Limb (tissue), 2 donors: Measurements from ENCODE around the gene LENG9.

Experiments
- DNase-seq, 2 donors: peaks; one replicate each; pipeline ENCODE4 v3.0.0-alpha.2; 2016; ENCODE audit errors: extremely low spot score in 2 of 2

Gene LENG9

DNA sequence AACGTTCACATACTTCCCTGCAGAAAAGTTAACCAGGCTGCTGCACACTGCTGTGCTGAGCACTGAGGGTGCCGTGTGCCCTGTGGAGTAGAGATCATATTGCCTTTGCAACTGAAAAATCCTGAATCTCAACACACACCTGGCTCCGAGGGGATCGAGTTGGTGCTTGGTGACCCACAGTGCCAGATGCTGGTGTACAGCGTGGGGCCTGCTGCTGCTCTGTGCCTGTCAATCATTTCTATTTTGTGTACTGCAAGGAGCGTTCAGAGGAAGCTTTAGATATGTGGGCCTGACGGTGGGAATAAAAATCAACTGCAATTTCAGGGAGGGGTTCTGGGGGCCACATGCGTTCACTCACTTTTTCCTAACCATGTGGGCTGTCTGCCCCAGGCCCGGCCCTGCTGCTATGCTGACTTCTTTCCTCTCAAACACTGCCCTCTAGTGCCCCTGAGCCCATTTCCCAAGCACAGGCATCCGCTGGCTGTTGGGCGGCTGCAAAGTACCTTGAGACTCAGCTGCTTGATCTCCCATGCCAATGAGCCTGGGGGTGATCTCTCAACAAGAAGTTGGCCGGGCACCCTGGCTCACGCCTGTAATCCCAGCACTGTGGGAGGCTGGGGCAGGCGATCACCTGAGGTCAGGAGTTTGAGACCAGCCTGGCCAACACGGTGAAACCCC, 24.3 kb downstream of the LENG9 start:
- DNase-seq: peak in 1 of 2 donors; percentile 74

DNA sequence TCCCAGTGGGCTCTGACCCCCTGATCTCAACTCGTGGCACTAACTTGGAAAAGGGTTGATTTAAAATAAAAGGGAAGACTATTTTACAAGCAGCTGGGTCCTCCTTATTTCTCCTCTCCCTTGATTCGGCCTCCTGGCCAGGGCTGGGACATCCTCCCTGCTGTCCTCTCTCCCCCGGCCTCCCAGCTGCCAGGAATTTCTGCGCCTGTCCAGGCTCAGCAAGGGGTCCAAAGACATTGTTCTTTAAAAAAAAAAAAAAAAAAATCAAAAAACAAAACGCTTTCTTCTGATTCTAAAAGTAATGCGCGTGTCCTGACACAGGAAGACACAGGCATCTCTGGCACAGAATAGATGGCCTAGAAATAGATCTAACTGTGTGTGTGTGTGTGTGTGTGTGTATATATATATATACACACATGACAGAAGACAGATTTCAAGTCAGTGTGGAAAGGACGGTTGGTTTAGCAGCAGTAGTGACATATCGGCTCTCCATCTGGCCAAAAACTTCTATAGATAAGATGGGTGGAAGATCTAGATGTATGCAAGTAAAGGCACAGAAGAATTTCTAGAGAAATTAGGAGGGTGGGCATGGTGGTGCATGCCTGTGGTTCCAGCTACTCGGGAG, 26.8 kb downstream of the LENG9 start:
- DNase-seq: no peak

DNA sequence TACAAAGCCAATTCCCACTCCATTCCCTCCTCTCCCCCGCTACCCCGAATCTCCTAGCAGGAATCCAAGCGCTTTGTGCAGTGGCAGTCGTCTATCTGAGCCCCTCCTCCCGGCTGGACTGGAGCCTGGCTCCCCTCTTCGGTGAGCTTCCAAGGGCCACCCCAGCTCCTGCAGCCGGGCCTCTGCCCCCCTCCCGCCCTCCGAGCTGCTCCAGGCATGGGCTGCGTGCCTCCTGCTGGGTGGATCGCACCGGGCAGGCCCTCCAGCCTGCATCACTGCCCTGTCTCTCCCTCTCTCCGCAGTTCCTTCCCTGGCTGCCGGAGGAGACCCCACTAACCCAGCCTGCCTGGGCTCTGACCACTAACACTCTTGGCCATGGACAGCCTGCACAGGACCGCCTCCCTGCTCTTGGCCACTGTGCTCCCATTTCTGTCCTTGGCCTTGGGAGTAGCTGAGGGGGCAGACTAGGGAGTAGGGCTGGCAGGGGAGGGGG, 27.5 kb downstream of the LENG9 start:
- no peak for DNase-seq

DNA sequence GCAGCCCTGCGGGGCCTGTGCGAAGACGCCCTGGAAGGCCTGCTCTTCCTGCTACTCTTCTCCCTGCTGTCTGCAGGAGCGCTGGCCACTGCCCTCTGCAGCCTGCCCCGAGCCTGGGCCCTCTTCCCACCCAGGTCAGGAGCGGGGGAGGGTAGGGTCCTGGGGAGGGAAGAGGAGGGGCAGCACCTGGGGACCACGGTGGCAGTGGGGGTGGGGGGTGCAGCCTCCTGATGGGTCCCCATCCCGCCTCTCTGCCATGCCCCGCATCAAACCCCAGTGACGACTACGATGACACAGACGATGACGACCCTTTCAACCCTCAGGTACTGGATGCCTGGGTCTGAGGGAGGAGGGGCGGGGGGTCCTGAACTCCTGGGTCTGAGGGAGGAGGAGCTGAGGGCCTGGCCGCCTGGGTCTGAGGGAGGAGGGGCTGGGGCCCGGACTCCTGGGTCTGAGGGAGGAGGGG, 28.0 kb downstream of the LENG9 start:
- no peak for DNase-seq

DNA sequence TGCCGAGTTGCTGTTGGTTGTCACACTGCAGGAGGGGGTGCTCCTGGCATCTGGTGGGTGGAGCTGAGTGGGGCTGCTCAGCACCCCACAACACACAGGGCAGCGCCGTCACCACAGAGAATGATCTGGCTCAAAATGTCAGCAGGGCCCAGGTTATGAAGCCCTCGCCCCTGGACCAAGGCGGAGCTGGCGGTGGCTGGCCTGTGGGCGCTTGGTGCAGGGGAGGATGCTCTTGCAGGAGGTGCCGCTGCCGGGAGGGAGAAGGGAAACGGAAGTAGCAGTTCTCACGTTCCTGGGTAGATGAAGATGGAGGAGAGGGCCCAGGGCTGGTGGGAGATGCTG, 28.7 kb downstream of the LENG9 start:
- no peak for DNase-seq

DNA sequence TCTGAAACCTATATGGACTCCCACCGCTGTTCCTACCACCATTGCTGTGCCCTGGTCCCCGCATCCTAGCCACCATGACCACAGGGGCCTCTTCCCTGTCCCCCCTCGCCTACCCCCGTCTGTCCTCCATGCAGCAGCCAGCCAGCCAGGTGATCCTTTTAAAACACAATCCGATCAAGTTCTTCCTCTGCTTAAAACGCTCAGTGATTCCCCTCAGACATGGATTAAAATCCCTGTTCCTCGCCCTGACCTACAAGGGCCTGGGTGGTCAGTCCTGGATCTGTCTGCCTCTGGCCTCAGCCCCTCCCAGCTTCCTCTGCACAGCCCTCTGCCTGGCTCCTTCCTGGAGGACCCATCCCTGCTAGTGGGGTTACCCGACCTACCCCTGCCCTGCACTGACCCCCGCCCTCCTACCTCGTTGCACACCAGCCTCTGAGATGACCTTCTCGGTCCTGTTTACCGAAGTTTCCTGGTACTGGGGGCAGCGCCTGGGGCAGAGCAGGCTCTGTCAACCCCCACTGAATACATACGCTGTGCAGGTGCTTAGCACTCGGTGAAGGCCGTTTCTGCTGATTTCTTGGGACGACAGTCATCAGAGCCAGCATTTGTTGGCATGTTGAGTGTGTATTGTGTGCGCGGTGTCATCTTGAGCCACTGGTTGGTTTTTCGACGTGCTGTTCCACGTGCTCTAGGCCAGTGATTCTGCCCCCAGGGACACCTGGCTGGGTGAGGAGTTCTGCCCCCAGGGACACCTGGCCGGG, 29.3 kb downstream of the LENG9 start:
- DNase-seq: no peak

DNA sequence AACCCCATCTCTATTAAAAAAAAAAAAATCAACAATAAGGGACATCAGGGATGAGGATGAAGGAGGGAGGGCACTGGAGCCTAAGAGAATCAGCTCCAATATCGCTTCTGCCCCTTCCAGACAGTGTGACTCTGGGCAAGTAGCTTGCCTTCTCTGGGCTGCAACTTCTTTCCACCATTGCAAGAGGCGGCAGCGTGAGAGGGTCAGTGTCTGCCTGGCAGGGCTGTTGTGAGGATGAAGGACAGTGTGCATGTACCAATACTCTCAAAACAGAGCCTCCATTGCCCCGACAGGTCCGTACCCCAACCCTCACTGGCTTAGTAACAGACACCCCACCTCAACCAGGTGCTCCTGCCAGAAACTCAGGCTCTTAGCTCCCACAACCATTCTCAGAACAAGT, 29.9 kb downstream of the LENG9 start:
- no peak for DNase-seq

DNA sequence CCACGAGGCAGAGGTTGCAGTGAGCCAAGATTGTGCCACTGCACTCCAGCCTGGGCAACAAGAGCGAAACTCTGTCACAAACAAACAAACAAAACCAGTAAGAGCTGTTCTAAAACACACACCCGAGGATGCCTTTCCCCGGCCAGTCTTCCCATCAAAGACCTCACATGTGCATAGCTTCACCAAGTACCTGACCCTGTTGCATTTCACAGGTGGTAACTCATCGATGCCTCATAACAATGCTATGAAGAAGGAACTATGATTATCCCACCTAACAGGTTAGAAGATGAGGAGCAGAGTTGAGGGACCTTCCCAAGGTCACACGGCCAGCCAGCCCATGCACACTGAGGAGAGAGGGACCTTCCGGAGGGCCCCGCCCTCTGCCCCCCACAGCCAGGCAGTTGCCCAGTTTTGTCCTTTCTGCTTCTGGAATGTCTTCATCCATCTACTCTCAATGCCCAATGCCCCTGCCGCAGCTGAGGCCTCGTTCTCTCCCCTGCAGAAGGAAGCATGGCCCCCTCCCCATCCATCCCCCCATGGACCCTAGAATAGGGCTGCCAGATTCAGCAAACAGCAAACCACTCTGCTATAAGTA, 31.3 kb downstream of the LENG9 start:
- DNase-seq: no peak

DNA sequence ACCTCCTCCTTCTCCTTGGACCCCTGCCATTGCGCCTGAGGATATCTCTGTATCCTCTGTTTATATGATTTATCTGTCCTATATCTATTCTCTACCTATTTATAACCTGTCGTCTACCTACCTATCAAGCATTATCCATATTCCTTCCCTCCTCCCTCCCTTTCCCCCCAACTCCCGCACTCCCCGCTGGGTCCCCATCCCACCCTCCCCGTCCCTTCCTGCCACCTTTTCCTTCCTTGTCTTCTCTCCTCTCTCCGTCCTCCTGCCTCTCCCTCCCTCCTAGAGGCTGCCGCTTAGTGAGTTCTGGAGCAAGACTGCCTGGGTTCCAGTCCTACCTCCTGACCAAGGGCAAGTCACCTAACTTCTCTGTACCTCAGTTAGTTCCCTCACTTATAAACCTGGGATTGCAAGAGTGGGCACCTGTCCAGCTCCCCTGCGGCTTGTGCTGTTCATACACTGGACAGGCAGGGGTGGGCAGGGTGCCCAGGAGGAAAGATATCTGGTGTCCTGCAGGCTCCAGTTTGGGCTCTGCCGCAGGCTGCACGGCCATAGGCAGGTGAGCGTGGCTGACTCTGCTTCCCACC, 32.2 kb downstream of the LENG9 start:
- DNase-seq: no peak

DNA sequence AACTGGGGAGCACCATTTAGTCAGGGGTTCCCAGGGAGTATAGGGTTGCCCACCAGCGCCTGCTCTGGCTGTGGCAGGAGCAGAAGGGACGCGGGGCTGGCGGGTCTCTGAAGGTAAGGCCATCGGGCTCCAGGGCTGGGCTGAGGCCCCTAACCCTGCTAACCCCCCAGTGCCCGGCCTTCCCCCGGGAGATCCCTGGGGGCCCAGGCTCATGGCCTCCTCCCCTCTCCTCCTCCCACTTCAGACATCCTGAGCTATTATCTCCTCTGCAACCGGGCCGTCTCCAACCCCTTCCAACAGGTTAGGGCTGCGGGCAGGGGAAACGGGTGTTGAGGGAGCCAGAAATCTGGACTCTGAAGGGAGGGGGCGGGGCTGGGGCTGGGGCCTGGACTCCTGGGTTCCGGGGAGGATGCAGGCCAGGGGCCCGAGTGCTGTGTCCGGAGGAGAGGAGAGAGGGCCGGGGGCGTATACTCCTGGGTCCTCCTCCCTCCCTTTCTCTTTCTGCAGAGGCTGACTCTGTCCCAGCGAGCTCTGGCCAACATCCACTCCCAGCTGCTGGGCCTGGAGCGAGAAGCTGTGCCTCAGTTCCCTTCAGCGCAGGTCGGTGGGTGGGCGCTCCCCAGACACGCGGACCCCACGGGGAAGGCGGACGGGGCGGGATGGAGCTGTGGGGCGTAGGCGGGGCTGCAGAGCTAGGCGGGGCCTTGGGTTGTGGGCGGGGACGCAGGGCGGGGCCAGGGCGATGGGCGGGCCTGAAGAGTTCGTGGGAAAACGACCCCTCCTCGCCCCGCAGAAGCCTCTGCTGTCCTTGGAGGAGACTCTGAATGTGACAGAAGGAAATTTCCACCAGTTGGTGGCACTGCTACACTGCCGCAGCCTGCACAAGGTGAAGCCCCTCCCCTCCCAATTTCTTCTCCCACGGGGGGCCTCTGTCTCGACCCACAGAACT, 33.0 kb downstream of the LENG9 start:
- DNase-seq: peak in 1 of 2 donors; percentile 85

DNA sequence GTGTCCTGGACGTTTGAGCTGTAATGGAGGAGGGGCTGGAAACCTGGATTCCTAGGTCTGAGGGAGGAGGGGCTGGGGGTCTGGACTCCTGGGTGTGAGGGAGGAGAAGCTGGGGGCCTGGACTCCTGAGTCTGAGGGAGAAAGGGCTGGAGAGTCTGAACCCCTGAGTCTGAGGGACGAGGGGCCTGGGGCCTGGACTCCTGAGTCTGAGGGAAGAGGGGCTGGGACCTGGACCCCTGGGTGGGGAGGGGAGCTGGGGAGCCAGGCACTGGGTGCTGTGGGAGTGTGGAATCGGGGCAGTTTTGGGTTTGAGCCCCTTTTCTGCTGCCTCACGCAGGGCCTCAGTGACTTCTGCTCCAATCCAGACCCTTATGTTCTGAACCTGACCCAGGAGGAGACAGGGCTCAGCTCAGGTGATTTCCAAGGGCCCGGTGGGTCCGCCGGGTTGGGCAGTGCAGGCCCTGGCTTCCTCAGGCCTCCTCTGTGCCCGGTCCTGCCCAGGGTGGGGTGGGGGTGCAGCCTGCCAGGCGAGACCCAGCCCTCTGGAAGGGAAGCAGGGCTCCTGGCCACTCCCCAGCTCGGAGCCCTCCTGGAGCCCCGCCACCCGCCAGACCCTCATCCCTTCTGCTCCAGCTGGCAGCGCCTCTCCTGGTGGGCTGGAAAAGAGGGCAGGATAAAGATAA, 33.9 kb downstream of the LENG9 start:
- no peak for DNase-seq

DNA sequence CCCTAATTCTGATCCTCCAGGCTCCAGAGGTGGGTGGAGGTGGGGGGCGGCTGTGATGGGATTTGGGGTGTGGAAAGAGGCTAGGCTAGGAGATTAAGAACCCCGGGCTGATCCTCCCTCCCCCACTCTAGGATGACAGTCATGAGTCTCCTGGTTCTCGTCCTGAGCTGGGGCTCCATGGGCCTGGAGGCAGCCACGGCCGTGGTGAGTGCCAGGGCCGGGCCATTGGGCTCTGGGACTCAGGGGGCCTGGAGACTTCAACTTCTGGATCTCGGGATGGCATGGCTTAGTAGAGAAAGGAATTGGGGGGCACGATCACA, 34.4 kb downstream of the LENG9 start:
- DNase-seq: no peak

DNA sequence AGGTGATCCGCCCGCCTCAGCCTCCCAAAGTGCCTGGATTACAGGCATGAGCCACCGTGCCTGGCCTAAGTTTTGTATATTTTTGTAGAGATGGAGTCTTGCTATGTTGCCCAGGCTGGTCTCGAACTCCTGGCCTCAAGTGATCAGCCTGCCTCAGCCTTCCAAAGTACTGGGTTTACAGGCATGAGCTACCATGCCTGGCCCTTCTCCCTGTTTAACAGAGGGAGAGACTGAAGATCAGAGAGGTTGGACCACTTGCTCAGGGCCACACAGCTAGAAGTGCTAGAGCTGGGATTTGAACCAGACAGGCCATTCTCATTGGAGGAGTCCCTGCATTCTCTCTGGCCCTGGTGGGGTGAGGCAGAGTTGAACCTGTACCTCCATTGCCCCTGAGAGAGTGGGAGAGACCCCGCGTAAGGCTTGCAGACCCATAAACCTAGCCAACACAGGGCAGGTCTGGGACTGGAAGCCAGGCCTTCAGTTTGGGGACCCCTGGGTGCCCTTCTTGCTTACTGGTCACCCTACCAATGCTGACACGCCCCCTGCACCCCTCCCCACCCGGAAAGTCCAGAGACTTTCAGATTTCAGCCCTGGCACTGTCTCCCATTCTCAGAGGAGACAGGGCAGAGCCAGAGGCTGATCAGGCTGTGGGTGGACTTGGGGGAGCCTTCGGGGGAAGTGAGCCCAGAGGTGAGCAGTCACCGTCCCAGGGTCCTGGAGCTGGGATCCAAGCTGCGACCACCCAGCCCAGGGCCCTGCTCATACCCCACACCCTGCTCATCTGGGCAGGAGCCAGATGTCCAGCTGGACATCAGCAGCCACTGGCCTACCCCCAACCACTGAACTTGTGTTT, 35.0 kb downstream of the LENG9 start:
- DNase-seq: no peak

DNA sequence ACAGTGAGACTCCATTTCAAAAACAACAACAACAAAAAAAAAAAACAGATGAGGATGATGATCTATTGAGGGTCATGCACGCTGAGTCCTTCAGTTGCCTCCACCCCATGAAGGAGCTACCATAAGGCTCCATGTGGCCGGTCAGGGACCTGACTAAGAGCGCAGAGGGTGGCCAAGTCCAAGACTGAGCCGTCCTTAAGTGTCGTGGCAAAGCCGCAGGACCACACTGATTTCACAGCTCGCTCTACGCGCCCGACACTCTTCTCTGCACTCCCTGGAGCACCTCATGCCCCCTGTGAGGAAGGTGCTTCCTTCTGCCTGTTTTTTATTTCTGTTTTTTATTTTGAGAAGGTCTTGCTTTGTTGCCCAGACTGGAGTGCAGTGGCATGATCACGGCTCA, 36.0 kb downstream of the LENG9 start:
- no peak for DNase-seq

DNA sequence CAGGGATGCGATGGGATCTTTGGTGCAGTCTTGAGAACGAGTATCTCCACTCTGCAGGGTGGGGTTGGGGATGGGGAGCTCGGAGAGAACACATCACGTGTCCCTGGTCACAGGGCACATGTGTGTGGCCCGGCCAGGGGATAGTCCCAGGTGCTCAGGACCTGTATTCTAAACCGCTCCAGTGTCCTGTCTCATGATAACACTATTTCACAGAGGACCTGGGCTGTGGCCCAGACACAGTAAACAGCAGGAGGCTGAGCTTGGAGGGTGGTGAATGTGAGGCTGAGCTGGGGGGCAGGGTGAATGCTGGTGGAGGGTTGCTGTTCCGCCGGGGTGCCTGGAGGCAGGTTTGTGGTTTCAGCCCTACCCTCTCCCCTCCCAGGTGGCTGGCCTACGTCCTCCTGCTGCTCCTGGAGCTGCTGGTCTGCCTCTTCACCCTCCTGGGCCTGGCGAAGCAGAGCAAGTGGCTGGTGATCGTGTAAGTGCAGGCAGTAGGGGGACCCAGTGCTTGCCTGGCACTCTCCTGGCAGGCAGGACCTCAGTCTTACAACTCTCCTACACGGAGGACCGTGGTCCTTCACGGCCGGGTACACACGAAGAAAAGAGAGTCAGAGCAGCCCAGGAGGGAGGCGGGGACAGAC, 37.2 kb downstream of the LENG9 start:
- no peak for DNase-seq

DNA sequence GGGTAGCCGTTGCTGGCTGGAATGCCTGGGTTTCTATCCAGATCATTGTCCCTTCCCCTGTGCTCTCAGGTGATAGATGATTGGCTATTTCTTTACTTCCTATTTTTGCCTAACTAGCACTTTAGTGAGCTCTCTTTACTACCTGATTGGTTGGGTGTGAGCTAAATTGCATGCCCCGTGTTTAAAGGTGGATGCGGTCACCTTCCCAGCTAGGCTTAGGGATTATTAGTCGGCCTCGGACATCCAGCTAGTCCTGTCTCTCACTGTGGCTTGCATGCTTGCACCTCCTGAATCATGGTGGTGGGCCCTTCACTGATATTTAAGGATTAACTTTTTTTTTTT, 38.2 kb downstream of the LENG9 start:
- no peak for DNase-seq

DNA sequence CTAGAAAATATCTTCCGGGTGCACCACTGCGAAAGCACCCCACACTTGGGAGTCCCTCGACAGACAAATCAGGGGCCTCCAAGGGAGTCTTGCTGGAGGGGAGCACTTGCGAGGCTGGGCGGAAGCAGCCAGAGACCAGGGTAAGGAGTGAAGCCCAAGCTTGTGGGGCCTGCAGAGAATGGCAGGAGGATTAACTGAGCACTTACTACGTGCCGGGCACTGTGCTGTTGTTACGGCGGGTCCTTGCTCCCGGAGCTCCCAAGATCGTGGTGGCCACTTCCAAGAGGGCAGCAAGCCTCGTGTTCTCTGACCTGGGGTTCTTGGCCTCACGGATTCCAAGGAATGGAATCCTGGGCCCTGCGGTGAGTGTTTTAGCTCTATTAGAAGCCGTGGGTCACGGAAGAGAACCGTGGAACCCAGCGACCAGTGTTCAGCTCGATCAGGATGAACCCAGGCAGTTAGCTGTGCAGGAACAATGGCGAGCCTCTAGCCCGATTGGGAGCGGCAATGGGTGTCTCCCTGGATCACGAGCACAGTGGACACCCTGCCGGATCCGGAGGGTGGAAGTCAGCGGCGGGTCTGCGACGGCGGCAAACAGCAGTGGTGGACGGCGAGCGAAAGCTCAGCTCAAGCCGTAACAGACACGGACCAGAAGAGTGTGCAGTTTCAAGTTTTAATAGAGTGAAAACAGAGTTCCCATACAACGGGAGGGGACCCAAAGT, 38.8 kb downstream of the LENG9 start:
- no peak for DNase-seq

DNA sequence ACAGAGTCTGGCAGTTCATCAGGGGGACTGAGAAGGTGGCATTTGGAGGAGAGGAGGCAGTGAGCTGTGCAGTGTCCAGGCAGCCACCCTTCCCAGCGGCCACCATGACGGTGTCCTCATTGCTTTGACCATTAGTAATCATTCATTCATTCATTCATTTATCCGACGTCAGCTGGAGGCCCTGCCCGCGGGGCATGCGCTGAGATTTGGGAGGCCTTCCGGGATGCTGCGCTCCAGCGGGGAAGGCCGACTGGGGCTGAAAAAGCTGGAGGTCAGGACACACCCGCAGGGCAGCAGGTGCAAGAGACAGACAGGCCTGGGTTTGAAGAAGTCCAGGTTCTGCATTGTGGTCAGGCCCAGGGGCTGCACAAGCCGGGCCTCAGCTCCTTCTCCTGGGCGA, 39.4 kb downstream of the LENG9 start:
- no peak for DNase-seq
